CD14-positive monocyte (primary cell): ENCODE data around the gene TMPRSS11F. TPM values are rescaled to one million over a fixed set of nuclear protein-coding genes. Genes with fewer than 3 reads are reported as not detected.

Source experiments
- DNase-seq, 3 donors: peaks; one replicate each; pipeline ENCODE4 v3.0.0-alpha.2; 2011 to 2022
- H2AFZ ChIP-seq: 2 replicates; pipeline ENCODE4 v1.6.0; 2012; ENCODE audit warnings: mild to moderate bottlenecking, low read depth, low read length, inconsistent platforms; ENCODE audit not compliant: insufficient read depth, poor library complexity, severe bottlenecking
- H3K27ac ChIP-seq, 2 donors: 1 replicate in 1 of 2; 2 replicates in 1 of 2; pipeline ENCODE4 v1.5.1; 2012 to 2013; ENCODE audit warnings: low read length in 2 of 2, control low read depth in 1 of 2, inconsistent platforms in 1 of 2, low read depth in 1 of 2, mild to moderate bottlenecking in 1 of 2
- H3K27me3 ChIP-seq, 2 donors: one replicate each; pipeline versions ENCODE4 v1.6.0 to v1.6.1; 2011 to 2013; ENCODE audit warnings: low read length in 2 of 2; ENCODE audit not compliant: control insufficient read depth in 2 of 2, insufficient read depth in 2 of 2
- H3K36me3 ChIP-seq, 2 donors: replicated peaks in 1 of 2; 1 replicate in 1 of 2; 2 replicates in 1 of 2; pipeline versions ENCODE4 v1.5.1 to v1.6.1; 2012 to 2013; ENCODE audit warnings: low read length in 2 of 2, control low read depth in 1 of 2, inconsistent platforms in 1 of 2, mild to moderate bottlenecking in 1 of 2; ENCODE audit not compliant: insufficient read depth in 2 of 2, control insufficient read depth in 1 of 2
- H3K4me1 ChIP-seq, 2 donors: 1 replicate in 1 of 2; 2 replicates in 1 of 2; pipeline versions ENCODE4 v1.5.1 to v1.6.1; 2012 to 2013; ENCODE audit warnings: low read length in 2 of 2, control low read depth in 1 of 2, inconsistent platforms in 1 of 2, mild to moderate bottlenecking in 1 of 2, moderate library complexity in 1 of 2; ENCODE audit not compliant: insufficient read depth in 2 of 2, control insufficient read depth in 1 of 2
- H3K4me2 ChIP-seq: replicated peaks from 2 replicates; pipeline ENCODE3; 2012; ENCODE audit warnings: low read length, moderate library complexity, mild to moderate bottlenecking; ENCODE audit not compliant: poor library complexity, severe bottlenecking; ENCODE audit errors: extremely low read depth
- H3K4me3 ChIP-seq, 3 experiments: fragments of 200-600 bp in 1 of 3; sonication (generic) in 1 of 3; replicated peaks in 1 of 3; 1 replicate in 2 of 3; 2 replicates in 1 of 3; pipeline ENCODE4 v1.5.1; 2011 to 2013; ENCODE audit warnings: low read length in 3 of 3, mild to moderate bottlenecking in 3 of 3, control low read depth in 2 of 3, low read depth in 2 of 3, inconsistent platforms in 1 of 3, moderate library complexity in 1 of 3
- H3K79me2 ChIP-seq: 2 replicates; pipeline ENCODE4 v1.6.0; 2012; ENCODE audit warnings: mild to moderate bottlenecking, control low read depth, inconsistent platforms, low read length, moderate library complexity; ENCODE audit not compliant: insufficient read depth
- H3K9ac ChIP-seq: 2 replicates; pipeline ENCODE4 v1.6.0; 2017; ENCODE audit warnings: low read length, mild to moderate bottlenecking; ENCODE audit not compliant: insufficient read depth, poor library complexity, severe bottlenecking
- H3K9me3 ChIP-seq, 2 donors: replicated peaks in 1 of 2; 1 replicate in 1 of 2; 2 replicates in 1 of 2; pipeline versions ENCODE4 v1.5.1 to v1.6.1; 2012 to 2013; ENCODE audit warnings: low read length in 2 of 2, control low read depth in 1 of 2; ENCODE audit not compliant: control insufficient read depth in 1 of 2, insufficient read depth in 1 of 2
- H4K20me1 ChIP-seq: 2 replicates; pipeline ENCODE4 v1.6.0; 2012; ENCODE audit warnings: mild to moderate bottlenecking, low read length, control low read depth, moderate library complexity; ENCODE audit not compliant: insufficient read depth
- H3K27ac Mint-ChIP-seq, 7 donors: one replicate each; pipeline ENCODE4 v1.8.0; 2020; ENCODE audit warnings: mild to moderate bottlenecking in 7 of 7, mixed read lengths in 7 of 7, moderate library complexity in 6 of 7, inconsistent platforms in 2 of 7
- H3K27me3 Mint-ChIP-seq, 3 donors: one replicate each; pipeline ENCODE4 v1.8.0; 2021 to 2022; ENCODE audit warnings: low read depth in 3 of 3, mild to moderate bottlenecking in 3 of 3, mixed read lengths in 3 of 3, moderate library complexity in 3 of 3, inconsistent platforms in 1 of 3
- H3K36me3 Mint-ChIP-seq, 2 donors: one replicate each; pipeline ENCODE4 v1.8.0; 2020; ENCODE audit warnings: mixed read lengths in 2 of 2, inconsistent platforms in 1 of 2, mild to moderate bottlenecking in 1 of 2
- H3K4me1 Mint-ChIP-seq: one replicate; pipeline ENCODE4 v1.8.0; 2020; ENCODE audit warnings: mild to moderate bottlenecking, mixed read lengths
- H3K4me3 Mint-ChIP-seq, 2 donors: one replicate each; pipeline ENCODE4 v1.8.0; 2020; ENCODE audit warnings: mild to moderate bottlenecking in 2 of 2, mixed read lengths in 2 of 2, moderate library complexity in 1 of 2
- H3K9me3 Mint-ChIP-seq, 7 donors: one replicate each; pipeline ENCODE4 v1.8.0; 2020 to 2022; ENCODE audit warnings: mixed read lengths in 7 of 7, mild to moderate bottlenecking in 6 of 7, moderate library complexity in 6 of 7, inconsistent platforms in 2 of 7
- CTCF ChIP-seq: fragments of 200-600 bp; IDR thresholded peaks from one replicate; pipeline ENCODE4 v1.8.0; 2022; ENCODE audit warnings: antibody characterized with exemption, mild to moderate bottlenecking
- WGBS: methylation state at CpG from one replicate; pipeline ENCODE4 v1.1.5; 2013; ENCODE audit warnings: missing lambda C conversion rate; ENCODE audit not compliant: insufficient coverage; 5-methylcytosine and 5-hydroxymethylcytosine counted together
- intact Hi-C, 2 donors: fragments of 100-400 bp; cut with micrococcal nuclease; formaldehyde crosslinking; loops; one replicate each; pipeline versions ENCODE4 v1.15.0 to v1.15.1; 2023
- polyA plus RNA-seq, 3 donors: library from polyadenylated mRNA; depleted of rRNA in 1 of 3; unstranded in 2 of 3; stranded (reverse) in 1 of 3; fragments of 300-500 nt in 2 of 3; fragments of >200 nt in 1 of 3; fragmentation: Illumina TruSeq in 2 of 3; gene quantifications; 1 replicate in 2 of 3; 2 replicates in 1 of 3; pipeline ENCODE4 v1.2.3, GENCODE V29; 2012 to 2021

Gene TMPRSS11F
- polyA plus RNA-seq, 3 donors: not detected

DNA sequence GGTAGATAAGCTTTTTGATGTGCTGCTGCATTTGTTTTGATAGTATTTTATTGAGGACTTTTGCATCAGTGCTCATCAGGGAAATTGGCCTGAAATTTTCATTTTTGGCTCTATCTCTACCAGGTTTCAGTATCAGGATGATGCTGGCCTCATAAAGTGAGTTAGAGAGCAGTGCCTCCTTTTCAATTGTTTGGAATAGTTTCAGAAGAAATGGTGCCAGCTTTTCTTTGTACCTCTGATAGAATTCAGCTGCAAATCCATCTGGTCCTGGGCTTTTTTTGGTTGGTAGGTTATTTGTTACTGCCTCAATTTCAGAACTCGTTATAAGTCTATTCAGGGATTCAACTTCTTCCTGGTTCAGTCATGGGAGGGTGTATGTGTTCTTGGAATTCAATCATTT lies 15.6 kb upstream of the TMPRSS11F start:
- Histone ChIP-seq H3K4me1 (no peaks in the 10 kb centered on the region), H3K27ac (no peak overlapping the region), H3K4me3 (no peak overlapping the region), H3K9ac (no peak overlapping the region), H2AFZ (no peak overlapping the region), H3K27me3 (no peaks in the 10 kb centered on the region), H3K4me2 (no peak overlapping the region), H3K36me3 (no peaks in the 10 kb centered on the region), H4K20me1 (no peaks in the 10 kb centered on the region), H3K9me3 (peaks cover 0 to 4% of the 10 kb centered on the region in 2 donors), H3K79me2 (no peaks in the 10 kb centered on the region)
- no peaks in the 10 kb centered on the region for H3K36me3 Mint-ChIP-seq
- no peak overlapping the region for H3K4me3 Mint-ChIP-seq
- 100% methylated on average over 1 of the region's 1 CpG for WGBS
- peaks cover 0 to 3% (median 0%) of the 10 kb centered on the region in 3 donors for H3K27me3 Mint-ChIP-seq
- DNase-seq: no peak
- no peak overlapping the region for H3K27ac Mint-ChIP-seq
- peaks cover 0 to 8% (median 3%) of the 10 kb centered on the region in 7 donors for H3K9me3 Mint-ChIP-seq
- intact Hi-C loops: no loop called here
- H3K4me1 Mint-ChIP-seq: no peaks in the 10 kb centered on the region
- TF ChIP-seq CTCF: no peak

DNA sequence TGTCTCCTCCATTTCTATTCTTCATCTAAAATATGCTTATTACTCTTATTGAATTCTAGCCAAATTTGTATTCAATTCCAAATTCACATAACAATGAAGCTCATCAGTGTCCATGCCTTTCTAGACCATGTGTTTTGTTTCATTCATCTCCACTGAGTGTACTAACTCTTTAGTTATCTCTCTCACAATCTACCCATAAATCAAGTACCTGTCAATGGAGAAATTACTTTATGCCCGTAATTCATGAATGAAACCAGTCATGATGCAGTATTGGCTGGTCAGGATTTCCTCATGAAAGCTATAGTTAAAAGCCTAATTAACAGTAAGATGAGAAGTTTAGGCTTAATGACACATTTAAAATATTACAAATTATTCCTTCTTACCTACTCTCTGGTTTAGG lies 12.2 kb upstream of the TMPRSS11F start:
- Mint-ChIP-seq H3K4me3 (no peak overlapping the region), H3K4me1 (no peaks in the 10 kb centered on the region), H3K36me3 (no peaks in the 10 kb centered on the region), H3K27ac (no peak overlapping the region), H3K27me3 (peaks cover 0 to 3% (median 0%) of the 10 kb centered on the region in 3 donors), H3K9me3 (peaks cover 0 to 6% (median 2%) of the 10 kb centered on the region in 7 donors)
- no peak overlapping the region for H3K4me2 ChIP-seq
- H3K36me3 ChIP-seq: no peaks in the 10 kb centered on the region
- no peaks in the 10 kb centered on the region for H3K27me3 ChIP-seq
- no peaks in the 10 kb centered on the region for H3K9me3 ChIP-seq
- no peaks in the 10 kb centered on the region for H3K4me1 ChIP-seq
- no peak overlapping the region for H3K27ac ChIP-seq
- no peaks in the 10 kb centered on the region for H3K79me2 ChIP-seq
- TF ChIP-seq CTCF: no peak
- WGBS: no CpG with 5 or more reads among the region's 1 CpG
- intact Hi-C loops: no loop called here
- no peak overlapping the region for H3K4me3 ChIP-seq
- H4K20me1 ChIP-seq: no peaks in the 10 kb centered on the region
- H3K9ac ChIP-seq: no peak overlapping the region
- no peak overlapping the region for H2AFZ ChIP-seq
- DNase-seq: no peak
